HepG2 (cell line): ENCODE measurements around the gene BCL2L1. TPM values are rescaled to one million over a fixed set of nuclear protein-coding genes. Genes with fewer than 3 reads are reported as not detected.

Experiments used
- ATF7-NPFF ChIP-seq: sonication (generic); formaldehyde crosslinking; IDR thresholded peaks from 2 replicates; pipeline ENCODE4 v1.8.1; 2023; ENCODE audit warnings: mild to moderate bottlenecking, low read depth, missing genetic modification reagents, moderate library complexity
- JDP2 ChIP-seq: sonication (generic); formaldehyde crosslinking; IDR thresholded peaks from 2 replicates; pipeline ENCODE4 v1.8.1; 2022; ENCODE audit warnings: missing genetic modification reagents, borderline replicate concordance
- MED13 ChIP-seq: sonication (generic); formaldehyde crosslinking; IDR thresholded peaks from 2 replicates; pipeline ENCODE4 v1.5.0; 2020; ENCODE audit warnings: missing genetic modification reagents
- NR2F6 ChIP-seq, 2 experiments: IDR thresholded peaks; 2 replicates each; pipeline ENCODE4 v1.6.1; 2016; ENCODE audit warnings: antibody characterized with exemption in 1 of 2, mild to moderate bottlenecking in 1 of 2
- NRL ChIP-seq: sonication (generic); formaldehyde crosslinking; IDR thresholded peaks from 2 replicates; pipeline ENCODE4 v1.5.0; 2020; ENCODE audit warnings: missing genetic modification reagents, mild to moderate bottlenecking, moderate library complexity, borderline replicate concordance
- POGZ ChIP-seq: sonication (generic); formaldehyde crosslinking; IDR thresholded peaks from 2 replicates; pipeline ENCODE4 v1.4.0; 2020; ENCODE audit warnings: mild to moderate bottlenecking, missing genetic modification reagents
- SSRP1 ChIP-seq: IDR thresholded peaks from 2 replicates; pipeline ENCODE4 v1.6.1; 2016; ENCODE audit warnings: control low read depth
- ZNF577 ChIP-seq: sonication (generic); formaldehyde crosslinking; IDR thresholded peaks from 2 replicates; pipeline ENCODE4 v1.4.0; 2020; ENCODE audit warnings: mild to moderate bottlenecking, low read depth, missing genetic modification reagents, borderline replicate concordance
- ZNF619 ChIP-seq: sonication (generic); formaldehyde crosslinking; IDR thresholded peaks from 2 replicates; pipeline ENCODE4 v1.4.0; 2020; ENCODE audit warnings: mild to moderate bottlenecking, missing genetic modification reagents
- polyA plus RNA-seq, 8 experiments: library from polyadenylated mRNA; depleted of rRNA in 3 of 8; stranded (reverse) in 7 of 8; unstranded in 1 of 8; fragments of >200 nt; fragmentation: Illumina TruSeq in 4 of 8; extraction: Trizol in 4 of 8; gene quantifications; 2 replicates each; pipeline versions ENCODE4 v1.2.1 to v1.2.3, GENCODE V29; 2011 to 2016; ENCODE audit warnings: low read depth in 4 of 8, missing spikeins in 1 of 8, mixed read lengths in 1 of 8; ENCODE audit not compliant: insufficient read depth in 1 of 8
- total RNA-seq, 5 experiments: library from RNA; depleted of rRNA; stranded (reverse); fragments of >200 nt; fragmentation: Illumina TruSeq; extraction: Trizol; gene quantifications; 2 replicates each; pipeline ENCODE4 v1.2.3, GENCODE V29; 2016; ENCODE audit warnings: low read depth in 1 of 5
- TF ChIP-seq, protein P1 (sequence below): sonication (generic); formaldehyde crosslinking; IDR thresholded peaks from 2 replicates; pipeline ENCODE4 v1.8.0; 2022; ENCODE audit warnings: mild to moderate bottlenecking, missing genetic modification reagents; ENCODE audit not compliant: insufficient replicate concordance
- TF ChIP-seq, protein P2 (sequence below): sonication (generic); formaldehyde crosslinking; IDR thresholded peaks from 2 replicates; pipeline ENCODE4 v1.4.0; 2020; ENCODE audit warnings: low read depth, missing genetic modification reagents
- TF ChIP-seq, protein P3 (sequence below): IDR thresholded peaks from 2 replicates; pipeline ENCODE4 v1.6.1; 2016; ENCODE audit warnings: missing genetic modification reagents, missing compliant biosample characterization
- TF ChIP-seq, protein P4 (sequence below): sonication (generic); formaldehyde crosslinking; IDR thresholded peaks from 2 replicates; pipeline ENCODE4 v1.9.0; 2021; ENCODE audit warnings: missing genetic modification reagents, borderline replicate concordance
- TF ChIP-seq, protein P5 (sequence below): sonication (generic); formaldehyde crosslinking; conservative IDR thresholded peaks from 2 replicates; pipeline ENCODE4 v1.5.0; 2020; ENCODE audit warnings: missing genetic modification reagents

The BCL2L1 gene
- total and polyA plus RNA-seq, 2 of the 13 experiments (the other 11 are each of a cell fraction or from before 2014, with no cell fraction given) = 164 to 258 TPM

DNA sequence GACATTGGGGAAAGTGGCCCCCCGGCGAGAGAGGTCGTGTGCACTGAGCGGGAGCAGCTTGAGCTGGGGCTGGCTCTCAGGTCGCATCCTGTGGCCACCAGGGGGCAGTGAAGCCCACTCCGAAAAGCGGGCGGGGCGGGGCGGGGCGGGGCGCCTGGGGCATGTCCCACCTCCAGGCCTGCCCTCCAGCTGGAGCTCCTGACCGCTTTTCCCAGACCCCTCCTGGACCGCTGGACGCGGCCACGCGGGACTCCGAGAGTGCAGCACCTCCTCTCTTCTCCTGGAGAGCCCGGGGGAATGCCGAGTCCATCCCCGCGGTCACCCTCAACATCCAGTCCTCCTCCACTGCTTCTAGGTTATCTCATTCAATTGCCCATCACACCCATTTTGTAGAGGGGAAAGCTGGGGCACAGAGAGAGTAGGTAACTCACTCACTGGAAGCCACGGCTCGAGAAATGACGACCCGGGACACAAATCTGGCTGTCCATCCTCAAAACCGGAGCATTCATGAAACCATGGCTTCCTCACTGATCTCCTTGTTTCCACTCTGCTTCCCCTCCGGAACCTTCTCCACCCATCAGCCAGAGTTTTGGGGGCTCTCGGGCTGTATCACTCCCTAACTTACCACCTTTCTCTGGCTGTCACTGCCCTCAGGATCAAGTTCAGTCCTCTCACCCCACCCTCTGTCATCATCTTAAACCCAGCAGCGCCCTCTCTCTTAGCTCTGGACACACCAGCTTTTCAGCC is 60.9 kb downstream of the BCL2L1 start (continued):
- TF ChIP-seq, protein P1, sequence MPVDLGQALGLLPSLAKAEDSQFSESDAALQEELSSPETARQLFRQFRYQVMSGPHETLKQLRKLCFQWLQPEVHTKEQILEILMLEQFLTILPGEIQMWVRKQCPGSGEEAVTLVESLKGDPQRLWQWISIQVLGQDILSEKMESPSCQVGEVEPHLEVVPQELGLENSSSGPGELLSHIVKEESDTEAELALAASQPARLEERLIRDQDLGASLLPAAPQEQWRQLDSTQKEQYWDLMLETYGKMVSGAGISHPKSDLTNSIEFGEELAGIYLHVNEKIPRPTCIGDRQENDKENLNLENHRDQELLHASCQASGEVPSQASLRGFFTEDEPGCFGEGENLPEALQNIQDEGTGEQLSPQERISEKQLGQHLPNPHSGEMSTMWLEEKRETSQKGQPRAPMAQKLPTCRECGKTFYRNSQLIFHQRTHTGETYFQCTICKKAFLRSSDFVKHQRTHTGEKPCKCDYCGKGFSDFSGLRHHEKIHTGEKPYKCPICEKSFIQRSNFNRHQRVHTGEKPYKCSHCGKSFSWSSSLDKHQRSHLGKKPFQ (CRISPR knock-in tag) = peak; percentile 72
- TF ChIP-seq SSRP1 = peak; percentile 46; the same call in 1 of the 2 replicates
- TF ChIP-seq ATF7-NPFF (CRISPR knock-in tag) = peak; percentile 73
- TF ChIP-seq ZNF619 (CRISPR knock-in tag) = peak; percentile 90; the same call in 1 of the 2 replicates
- no peak for TF ChIP-seq ZNF577
- no peak for TF ChIP-seq NR2F6 (IDR thresholded peaks at IDR 0.05)
- TF ChIP-seq NR2F6 (CRISPR knock-in tag; IDR thresholded peaks at IDR 0.05) = peak; percentile 54
- TF ChIP-seq MED13 (CRISPR knock-in tag) = 0 out of 2 replicates have a peak, but pooled peaks have one; percentile 73
- TF ChIP-seq, protein P2, sequence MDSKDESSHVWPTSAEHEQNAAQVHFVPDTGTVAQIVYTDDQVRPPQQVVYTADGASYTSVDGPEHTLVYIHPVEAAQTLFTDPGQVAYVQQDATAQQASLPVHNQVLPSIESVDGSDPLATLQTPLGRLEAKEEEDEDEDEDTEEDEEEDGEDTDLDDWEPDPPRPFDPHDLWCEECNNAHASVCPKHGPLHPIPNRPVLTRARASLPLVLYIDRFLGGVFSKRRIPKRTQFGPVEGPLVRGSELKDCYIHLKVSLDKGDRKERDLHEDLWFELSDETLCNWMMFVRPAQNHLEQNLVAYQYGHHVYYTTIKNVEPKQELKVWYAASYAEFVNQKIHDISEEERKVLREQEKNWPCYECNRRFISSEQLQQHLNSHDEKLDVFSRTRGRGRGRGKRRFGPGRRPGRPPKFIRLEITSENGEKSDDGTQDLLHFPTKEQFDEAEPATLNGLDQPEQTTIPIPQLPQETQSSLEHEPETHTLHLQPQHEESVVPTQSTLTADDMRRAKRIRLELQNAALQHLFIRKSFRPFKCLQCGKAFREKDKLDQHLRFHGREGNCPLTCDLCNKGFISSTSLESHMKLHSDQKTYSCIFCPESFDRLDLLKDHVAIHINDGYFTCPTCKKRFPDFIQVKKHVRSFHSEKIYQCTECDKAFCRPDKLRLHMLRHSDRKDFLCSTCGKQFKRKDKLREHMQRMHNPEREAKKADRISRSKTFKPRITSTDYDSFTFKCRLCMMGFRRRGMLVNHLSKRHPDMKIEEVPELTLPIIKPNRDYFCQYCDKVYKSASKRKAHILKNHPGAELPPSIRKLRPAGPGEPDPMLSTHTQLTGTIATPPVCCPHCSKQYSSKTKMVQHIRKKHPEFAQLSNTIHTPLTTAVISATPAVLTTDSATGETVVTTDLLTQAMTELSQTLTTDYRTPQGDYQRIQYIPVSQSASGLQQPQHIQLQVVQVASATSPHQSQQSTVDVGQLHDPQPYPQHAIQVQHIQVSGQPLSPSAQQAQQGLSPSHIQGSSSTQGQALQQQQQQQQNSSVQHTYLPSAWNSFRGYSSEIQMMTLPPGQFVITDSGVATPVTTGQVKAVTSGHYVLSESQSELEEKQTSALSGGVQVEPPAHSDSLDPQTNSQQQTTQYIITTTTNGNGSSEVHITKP (CRISPR knock-in tag) = no peak; the same call in 1 of the 2 replicates
- TF ChIP-seq, protein P3, sequence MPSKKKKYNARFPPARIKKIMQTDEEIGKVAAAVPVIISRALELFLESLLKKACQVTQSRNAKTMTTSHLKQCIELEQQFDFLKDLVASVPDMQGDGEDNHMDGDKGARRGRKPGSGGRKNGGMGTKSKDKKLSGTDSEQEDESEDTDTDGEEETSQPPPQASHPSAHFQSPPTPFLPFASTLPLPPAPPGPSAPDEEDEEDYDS (CRISPR knock-in tag) = peak; percentile 72; the same call in 1 of the 2 replicates
- TF ChIP-seq POGZ = peak; percentile 78; the same call in 1 of the 2 replicates
- TF ChIP-seq, protein P4, sequence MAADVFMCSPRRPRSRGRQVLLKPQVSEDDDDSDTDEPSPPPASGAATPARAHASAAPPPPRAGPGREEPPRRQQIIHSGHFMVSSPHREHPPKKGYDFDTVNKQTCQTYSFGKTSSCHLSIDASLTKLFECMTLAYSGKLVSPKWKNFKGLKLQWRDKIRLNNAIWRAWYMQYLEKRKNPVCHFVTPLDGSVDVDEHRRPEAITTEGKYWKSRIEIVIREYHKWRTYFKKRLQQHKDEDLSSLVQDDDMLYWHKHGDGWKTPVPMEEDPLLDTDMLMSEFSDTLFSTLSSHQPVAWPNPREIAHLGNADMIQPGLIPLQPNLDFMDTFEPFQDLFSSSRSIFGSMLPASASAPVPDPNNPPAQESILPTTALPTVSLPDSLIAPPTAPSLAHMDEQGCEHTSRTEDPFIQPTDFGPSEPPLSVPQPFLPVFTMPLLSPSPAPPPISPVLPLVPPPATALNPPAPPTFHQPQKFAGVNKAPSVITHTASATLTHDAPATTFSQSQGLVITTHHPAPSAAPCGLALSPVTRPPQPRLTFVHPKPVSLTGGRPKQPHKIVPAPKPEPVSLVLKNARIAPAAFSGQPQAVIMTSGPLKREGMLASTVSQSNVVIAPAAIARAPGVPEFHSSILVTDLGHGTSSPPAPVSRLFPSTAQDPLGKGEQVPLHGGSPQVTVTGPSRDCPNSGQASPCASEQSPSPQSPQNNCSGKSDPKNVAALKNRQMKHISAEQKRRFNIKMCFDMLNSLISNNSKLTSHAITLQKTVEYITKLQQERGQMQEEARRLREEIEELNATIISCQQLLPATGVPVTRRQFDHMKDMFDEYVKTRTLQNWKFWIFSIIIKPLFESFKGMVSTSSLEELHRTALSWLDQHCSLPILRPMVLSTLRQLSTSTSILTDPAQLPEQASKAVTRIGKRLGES = no peak
- TF ChIP-seq, protein P5, sequence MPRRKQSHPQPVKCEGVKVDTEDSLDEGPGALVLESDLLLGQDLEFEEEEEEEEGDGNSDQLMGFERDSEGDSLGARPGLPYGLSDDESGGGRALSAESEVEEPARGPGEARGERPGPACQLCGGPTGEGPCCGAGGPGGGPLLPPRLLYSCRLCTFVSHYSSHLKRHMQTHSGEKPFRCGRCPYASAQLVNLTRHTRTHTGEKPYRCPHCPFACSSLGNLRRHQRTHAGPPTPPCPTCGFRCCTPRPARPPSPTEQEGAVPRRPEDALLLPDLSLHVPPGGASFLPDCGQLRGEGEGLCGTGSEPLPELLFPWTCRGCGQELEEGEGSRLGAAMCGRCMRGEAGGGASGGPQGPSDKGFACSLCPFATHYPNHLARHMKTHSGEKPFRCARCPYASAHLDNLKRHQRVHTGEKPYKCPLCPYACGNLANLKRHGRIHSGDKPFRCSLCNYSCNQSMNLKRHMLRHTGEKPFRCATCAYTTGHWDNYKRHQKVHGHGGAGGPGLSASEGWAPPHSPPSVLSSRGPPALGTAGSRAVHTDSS (CRISPR knock-in tag) = no peak
- TF ChIP-seq NRL (CRISPR knock-in tag) = peak; percentile 93; the same call in 1 of the 2 replicates
- TF ChIP-seq JDP2 (CRISPR knock-in tag) = no peak
